ENCODE measurements around the gene HYAL1.

HYAL1 gene

DNA sequence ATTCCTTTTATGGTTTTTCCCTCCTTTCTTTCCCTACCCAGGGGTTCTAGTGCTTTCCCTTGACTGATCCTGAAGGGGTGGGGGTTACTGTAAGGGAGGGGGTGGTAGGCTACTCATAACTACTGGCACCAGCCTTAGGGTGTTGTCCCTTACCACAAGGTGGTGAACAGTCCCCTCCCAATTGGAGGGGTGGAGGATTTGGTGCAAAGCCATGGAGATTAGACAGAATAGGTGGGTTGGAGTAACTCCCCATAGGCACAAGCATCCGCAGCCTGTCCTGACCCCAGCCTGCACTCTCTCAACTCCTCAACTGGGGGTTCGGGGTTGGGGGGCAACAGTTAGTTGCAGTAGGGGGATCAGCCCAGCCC, 21.7 kb upstream of the HYAL1 start:
- DNase-seq (ENCODE audit: low spot score), result no peak
- TF ChIP-seq, protein P1, sequence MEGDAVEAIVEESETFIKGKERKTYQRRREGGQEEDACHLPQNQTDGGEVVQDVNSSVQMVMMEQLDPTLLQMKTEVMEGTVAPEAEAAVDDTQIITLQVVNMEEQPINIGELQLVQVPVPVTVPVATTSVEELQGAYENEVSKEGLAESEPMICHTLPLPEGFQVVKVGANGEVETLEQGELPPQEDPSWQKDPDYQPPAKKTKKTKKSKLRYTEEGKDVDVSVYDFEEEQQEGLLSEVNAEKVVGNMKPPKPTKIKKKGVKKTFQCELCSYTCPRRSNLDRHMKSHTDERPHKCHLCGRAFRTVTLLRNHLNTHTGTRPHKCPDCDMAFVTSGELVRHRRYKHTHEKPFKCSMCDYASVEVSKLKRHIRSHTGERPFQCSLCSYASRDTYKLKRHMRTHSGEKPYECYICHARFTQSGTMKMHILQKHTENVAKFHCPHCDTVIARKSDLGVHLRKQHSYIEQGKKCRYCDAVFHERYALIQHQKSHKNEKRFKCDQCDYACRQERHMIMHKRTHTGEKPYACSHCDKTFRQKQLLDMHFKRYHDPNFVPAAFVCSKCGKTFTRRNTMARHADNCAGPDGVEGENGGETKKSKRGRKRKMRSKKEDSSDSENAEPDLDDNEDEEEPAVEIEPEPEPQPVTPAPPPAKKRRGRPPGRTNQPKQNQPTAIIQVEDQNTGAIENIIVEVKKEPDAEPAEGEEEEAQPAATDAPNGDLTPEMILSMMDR (IDR thresholded peaks at IDR 0.05; ENCODE audit: extremely low read depth, missing control alignments), result no peak

GRCh38 chr3:50324351-50325112, 21.2 kb upstream of the HYAL1 start:
- DNase-seq (ENCODE audit: low spot score), result peak; percentile 76
- TF ChIP-seq, protein P1 (IDR thresholded peaks at IDR 0.05; ENCODE audit: extremely low read depth, missing control alignments), result peak; percentile 76

GRCh38 chr3:50323614-50324199, 20.3 kb upstream of the HYAL1 start:
- no peak for DNase-seq (ENCODE audit: low spot score)
- TF ChIP-seq, protein P1 (IDR thresholded peaks at IDR 0.05; ENCODE audit: extremely low read depth, missing control alignments), result no peak

- TF ChIP-seq, protein P1 (IDR thresholded peaks at IDR 0.05; ENCODE audit: extremely low read depth, missing control alignments), result no peak
- no peak for DNase-seq (ENCODE audit: low spot score)
These were observed 19.8 kb upstream of the HYAL1 start for GRCh38 chr3:50323092-50323600.

DNA sequence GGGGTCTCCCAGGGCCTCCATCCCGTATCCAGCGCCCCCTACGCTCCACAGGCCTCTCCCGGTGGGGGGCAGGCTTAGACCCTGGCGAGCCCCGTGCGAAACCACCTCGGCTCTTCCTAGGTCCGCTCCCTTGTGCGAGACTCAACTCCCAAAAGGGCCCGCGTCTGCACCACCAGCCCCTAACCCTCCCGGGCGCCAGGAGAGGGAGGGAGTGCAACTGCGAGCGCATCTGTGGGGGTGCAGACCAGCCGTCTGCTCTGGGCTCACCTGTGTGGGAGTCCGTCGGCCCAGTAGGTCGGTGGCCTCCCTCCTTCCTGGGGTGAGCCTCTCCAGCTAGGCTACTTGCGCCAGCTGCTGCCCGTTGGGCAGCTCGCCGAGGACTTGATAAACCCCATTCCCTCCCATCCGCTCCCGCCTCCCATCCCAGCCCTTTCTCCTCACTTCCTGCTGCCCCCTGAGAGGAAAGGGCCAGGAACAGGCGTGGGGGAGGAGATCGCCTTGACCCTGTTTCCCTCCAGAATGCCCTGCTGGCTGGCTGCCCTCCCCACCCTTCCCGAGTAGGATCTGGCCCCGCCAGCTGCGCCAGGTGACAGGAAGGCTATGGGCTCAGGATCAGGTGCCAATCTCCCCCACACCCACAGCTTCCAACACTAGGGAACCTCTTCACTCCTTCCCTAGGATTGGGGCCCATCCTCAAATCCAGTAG, 19.2 kb upstream of the HYAL1 start, which contains the start of gene HYAL2:
Gene HYAL2 (minus strand): TSS at position 360 of the 706 bp plus-strand sequence. CDS start 2,256 bp downstream, outside the sequence.
- TF ChIP-seq, protein P1 (IDR thresholded peaks at IDR 0.05; ENCODE audit: extremely low read depth, missing control alignments), result no peak
- no peak for DNase-seq (ENCODE audit: low spot score)

DNA sequence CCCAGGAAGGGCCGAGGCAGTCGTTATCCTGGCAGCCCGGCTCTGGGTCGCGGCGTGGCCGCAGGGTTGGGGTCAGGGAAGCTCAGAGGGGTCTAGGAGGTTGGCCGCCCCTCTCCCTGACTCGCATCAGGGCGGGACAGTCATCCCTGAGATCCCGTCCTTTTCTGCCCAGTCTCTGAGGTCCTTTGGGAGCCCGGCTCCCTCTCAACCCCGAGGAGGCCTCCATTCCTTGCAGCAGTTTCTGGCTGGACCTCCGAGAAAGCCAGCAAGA, 18.7 kb upstream of the HYAL1 start:
- TF ChIP-seq, protein P1 (IDR thresholded peaks at IDR 0.05; ENCODE audit: extremely low read depth, missing control alignments), result no peak
- no peak for DNase-seq (ENCODE audit: low spot score)
